HS-5 (cell line): ENCODE results near the gene SMTN.
"Not testable (repeated sequence)": the region's sequence is repeated elsewhere in the genome, so short reads cannot be mapped to it uniquely, and the experiment has no call there.

ENCODE experiments used
- DNase-seq: peaks from one replicate; pipeline ENCODE4 v3.0.0-alpha.2; 2012; ENCODE audit warnings: low read depth

Gene SMTN

DNA sequence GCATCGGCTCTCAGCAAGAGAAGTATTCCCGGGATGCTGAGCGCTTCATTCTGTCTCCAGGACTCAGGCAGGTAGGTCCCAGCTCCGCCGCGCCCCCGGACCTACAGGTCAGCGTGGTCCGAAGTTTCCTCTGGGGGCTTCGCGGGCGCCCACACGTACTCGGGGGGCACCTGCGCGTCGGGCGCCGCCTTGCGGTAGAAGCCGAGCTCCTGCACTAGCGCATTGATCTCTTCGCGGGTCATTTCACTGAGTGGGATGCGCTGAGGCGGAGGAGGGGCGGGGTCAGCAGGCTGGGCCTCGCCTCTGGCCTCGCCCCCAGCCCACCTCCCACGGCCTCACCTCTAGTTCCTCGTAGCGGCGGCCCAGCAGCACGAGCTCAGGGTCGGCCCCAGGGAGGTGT is 23.8 kb downstream of the SMTN start:
- DNase-seq = no peak

DNA sequence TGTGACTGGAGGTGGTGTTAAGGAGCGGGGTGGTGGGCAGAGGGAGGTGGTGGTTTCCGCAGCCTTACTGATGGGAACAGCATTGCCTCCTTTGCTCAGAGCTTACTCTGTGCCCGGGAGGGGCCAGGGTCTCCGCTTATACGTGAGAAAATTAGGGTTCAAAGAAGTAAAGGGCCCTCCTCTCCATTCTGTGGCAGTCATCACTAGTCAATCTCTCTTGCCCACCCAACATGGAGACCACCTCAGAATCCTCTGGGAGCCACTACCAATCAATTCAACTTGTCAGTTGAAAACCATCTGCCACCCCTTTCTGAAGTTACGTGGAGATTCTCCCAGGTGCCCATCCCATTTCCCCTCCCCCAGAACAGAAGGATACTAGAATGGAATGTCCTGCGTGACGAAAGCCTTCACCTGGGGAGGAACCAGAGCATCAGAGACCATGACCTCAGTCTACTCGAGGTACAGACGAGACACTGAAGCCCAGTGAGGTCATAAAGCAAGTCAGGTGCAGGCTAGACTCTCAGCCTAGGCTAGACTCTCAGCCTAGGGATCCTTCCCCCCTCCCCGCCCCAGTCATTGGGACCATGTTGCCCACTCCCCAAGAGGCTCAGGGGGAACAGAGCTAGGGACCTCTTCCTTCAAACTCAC is 24.3 kb downstream of the SMTN start:
- DNase-seq = no peak

DNA sequence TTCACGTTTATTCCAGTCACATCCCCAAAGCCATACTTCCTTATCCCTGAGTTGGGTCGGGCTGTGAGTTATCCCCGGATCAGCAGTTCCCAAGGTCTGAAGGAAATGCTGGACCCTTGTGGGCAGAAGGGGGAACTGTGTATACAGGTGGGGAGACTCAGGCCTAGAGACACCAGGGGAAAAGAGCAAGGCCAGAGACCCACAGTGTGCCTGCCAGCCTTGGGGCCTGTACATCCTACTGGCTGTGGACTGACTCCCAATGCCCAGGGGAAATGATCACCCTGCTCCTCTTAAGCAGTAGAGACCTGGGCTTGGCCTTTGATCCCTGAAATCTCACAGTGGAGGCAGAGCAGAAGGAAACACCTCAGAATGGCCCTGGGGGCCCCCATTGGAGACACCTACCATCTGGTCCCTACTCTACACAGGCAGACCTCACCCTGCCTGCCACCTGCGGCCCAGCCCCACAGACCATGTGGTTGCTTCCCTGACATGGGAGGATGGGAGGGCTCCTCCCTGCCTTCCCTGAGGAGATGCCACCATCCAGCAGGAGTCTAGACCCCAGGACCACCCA is 25.0 kb downstream of the SMTN start:
- no peak for DNase-seq

DNA sequence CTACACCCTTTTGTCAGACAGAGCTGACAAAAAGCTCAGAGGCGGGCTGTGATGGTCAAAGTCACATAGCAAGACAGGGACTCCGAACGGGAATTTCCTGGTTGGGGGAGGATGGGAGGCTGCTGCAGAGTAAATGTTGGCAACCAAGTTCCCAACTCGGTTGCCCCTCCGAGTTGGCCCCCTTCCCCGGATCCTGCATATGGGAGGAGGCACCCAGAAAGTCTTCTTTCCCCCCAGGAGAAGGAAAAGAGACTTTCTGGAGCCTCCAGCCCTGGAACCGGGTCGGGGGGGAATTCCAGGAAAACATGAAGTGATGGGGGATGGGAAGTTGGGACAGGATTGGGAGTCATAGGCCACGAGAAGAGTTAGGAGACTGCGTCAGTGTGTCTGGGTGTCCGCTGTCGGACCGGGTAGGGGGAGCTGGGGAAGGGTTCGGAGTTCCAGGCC is 25.6 kb downstream of the SMTN start:
- no peak for DNase-seq

DNA sequence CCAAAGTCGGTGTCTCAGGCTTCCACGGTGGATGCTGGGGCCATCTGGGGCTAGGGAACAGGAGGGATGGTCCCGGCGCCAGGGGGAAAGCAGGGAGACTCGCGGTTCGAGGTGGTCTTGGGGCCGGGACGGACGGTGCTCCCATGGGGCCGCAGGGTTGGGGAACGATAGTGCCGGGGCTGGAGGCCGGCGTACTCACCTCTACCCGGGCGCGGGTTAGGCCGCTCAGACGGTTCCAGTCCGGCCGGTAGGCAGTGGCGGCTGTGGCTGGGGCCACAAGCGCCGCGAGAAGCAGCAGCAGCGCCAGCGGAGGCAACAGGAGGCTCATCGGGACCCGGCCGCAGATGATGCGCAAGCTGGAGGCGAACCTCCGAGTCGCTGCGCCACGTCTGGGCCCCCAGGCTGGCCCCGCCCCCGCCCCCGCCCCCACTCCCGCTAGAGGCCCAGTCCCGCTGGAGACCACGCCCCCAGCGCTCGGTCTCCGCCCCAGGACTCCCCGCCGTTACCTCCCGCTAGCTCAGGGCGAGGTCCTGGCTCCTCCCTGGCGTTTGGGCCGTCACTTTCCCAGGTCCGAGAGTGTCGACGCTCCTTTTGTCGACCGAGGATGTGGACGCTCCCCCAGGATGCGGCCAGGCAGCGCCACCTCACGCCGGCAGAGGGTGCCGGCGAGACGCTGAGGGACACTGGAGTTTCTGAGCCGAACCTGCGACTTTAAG is 26.2 kb downstream of the SMTN start, which contains the start of gene SELENOM:
TSS of gene SELENOM (minus strand) at position 391 of the 716 bp plus-strand sequence. CDS start at position 328, 63 bp downstream.
- peak; percentile 93 for DNase-seq

DNA sequence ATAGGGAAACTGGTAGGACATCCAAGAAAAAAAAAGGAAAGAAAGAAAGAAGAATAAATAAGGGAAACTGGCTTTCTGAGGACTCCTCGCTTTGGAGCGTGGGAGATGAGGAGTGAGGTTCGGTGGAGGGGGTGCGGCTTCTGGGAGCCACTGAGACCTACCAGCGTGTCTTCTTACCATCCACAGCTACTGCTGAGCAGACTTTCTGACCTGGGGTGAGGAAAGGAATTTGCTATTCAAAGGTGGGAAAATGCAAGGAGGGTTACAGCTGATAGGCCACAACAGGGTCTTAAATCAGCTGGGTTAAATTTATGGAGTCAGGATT is 26.7 kb downstream of the SMTN start:
- no peak for DNase-seq

DNA sequence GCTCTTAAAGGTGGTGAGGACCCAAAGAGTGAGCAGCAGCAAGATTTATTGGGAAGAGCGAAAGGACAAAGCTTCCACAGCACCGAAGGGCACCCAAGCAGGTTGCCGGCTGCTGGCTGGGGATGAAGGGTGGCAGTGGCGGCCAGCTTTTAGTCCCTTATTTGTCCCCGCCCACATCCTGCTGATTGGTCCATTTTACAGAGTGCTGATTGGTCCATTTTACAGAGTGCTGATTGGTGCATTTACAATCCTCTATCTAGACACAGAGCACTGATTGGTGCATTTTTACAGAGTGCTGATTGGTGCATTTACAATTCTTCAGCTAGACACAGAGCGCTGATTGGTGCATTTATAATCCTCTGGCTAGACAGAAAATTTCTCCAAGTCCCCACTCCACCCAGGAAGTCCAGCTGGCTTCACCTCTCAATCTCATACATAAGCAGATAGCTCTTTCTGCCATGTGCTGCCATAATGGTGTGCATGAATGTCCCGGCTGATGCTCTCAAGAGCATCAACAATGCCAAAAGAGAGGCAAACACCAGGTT is 31.5 kb downstream of the SMTN start:
- DNase-seq = not testable (repeated sequence)

DNA sequence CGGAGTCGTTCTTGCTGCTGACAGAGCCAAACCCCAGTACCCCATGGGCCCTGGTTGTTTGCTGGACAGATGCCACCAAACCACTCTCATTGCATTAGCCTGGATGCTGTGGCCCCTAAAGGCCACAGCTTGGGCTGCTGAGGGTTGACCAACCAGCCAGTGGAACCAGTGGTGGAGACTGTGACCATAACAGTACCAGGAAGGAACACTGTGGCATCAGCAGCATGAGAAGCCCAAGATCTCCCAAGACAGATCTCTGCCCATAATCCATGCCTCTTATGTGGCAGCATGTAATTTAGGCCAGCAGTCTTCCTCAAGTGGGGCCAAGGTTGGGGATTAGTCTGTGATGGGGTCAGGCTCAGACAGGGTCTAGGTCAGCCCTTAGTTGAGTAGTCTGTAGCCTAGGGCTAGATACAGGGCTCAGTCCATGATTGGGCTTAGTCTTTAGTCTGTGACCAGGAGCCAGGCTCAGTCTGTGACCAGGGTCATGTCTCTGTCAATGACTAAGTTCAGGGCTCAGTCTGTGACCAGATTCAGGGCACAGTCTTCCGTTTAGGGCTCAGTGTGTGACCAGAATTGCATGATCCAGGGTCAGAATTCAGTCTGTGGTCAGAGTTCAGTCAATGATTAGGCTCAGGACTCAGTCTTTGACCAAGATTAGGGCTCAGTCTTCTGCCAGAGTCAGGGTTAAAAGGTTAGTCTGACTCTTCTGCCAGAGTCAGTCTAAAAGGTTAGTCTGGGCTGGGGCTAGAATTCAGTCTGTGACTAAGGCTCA is 37.1 kb downstream of the SMTN start:
- DNase-seq = no peak

DNA sequence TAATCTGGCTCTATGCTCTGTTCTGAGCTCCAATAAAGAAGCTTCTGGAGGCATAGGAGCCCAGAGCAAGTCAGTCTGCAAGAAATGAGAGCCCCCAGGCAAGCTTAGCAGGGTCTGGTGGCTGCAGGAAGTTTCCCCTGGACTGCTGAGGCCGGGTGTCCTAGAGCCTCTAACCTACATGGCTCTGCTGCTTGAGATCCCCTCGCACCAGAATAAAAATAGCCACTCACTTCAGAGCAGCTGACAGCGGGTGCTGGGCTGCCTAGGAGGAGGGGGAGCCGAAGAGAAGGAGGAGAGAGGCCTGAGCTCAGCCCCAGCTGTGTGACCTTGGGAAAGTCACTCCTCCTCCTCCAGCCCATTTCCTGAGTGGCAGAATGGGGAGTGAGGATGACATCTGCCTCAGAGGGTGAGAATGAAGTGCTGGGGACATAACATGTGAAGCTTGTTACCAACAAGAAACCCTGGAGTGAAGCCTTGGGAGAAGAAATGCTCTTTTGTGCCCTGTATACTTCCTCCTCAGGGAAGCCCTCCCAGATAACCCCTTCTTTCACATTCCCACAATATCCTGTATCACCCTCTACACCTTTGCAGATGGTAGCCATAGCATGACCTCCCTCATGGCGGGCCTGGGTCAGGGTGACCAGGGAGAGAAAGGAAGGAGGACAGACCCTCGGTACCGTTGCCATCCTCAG is 38.1 kb downstream of the SMTN start:
- DNase-seq = no peak

DNA sequence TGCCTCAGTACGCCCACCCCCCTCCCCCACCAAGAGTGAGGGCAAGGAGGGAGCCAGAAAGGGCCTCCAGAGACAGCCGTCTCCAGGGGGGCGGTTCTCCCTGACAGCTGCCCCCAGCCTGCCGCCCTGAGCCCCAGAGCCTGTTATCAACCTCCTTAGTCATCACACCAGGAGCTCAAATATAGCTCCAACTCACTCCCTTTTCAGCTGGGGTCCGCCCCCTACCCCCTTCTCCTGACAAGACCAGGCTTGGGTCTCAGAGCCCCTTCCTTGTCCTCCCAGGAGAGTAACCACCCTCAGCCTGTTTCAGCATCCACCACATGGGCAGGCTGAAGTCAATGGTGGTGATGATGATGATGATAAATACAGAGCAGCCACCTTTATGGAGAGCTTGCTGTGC is 39.1 kb downstream of the SMTN start:
- DNase-seq = no peak

DNA sequence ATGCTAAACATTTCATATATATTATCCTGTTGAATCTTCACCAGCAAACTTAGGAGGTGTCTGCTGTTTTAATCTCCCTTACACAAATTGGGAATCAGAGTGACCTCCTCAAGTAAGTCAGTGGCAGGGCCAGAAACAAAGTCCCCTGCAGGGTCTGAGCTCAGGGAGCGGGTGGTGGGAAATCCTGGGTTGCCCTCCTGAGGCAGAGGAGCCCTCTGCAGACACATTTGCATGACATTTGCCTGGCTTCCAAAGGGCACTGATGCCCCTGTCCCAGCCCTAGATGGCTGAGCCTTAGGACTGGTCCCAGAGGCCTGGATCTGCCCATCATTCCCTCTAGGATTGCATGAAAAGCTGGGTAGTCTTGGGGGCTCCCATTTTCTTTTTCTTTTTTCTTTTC is 39.5 kb downstream of the SMTN start:
- DNase-seq = no peak

DNA sequence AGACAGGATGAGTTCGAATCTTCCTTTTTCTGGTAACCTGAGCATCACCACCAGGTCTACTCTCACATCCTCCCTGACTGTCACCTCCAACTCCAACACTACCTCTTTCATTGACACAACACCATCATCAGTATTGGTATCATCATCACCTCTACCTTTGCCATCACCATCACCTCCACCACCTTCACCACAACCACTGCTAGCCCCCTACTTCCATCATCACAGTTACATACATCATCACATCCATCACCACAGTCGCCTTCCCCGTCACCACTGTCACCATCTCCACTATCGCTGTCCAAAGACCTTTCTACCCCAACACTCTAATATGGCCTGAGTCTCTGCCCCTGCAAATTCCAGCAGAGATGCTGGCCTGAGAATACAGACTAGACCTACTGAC is 40.3 kb downstream of the SMTN start:
- no peak for DNase-seq

DNA sequence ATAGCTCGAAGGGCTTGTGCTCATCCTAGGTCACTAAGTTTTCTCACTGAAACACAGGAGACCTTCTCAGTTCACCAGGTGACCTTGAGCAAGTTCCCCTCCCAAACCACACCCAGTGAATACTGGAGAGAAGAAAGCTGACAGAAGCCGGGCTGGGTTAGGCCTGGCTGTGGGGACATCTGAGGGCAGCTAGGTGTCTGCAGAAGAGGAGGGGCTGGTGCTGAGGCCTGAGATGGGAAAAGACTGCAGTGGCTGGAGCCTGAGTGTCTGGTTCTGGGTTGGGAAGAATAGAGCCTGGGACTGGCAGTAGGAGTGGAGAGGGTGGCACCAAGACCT is 41.0 kb downstream of the SMTN start:
- no peak for DNase-seq

DNA sequence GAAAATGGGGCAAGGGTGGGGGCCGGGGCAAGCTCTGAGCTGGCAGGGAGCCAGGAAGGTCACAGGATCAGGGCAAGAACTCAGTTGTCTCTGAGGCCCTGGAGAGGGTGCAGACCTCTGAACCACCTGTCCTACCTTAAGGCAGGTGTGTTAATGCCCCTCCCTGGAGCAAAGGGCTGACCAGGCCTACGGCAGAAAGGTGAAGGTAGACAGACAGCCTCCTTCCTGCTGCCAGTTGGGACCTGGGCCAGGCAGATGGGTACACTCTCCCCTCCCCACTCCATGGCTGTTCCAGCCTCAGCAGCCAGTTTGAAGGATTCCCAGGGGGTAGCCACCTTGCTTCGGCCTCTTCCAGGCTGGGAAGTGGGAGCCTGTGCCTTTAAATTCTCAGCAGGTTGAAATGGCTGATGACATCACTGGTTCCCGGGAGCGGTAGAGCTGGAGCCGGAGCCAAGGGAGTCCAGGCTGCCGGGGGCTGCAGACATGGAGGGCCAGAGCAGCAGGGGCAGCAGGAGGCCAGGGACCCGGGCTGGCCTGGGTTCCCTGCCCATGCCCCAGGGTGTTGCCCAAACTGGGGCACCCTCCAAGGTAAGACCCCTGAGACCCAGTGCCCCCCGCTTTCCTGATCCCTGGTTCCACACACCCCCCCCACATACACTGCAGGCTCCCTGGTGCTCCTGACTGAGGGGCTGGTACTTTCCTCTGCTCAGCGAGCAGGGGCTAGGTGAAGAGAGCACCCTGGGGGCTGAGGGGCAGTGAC is 41.6 kb downstream of the SMTN start, which contains the start of gene INPP5J:
TSS of gene INPP5J (plus strand) at position 435 of the 760 bp plus-strand sequence. CDS start at position 484, 49 bp downstream.
- no peak for DNase-seq

DNA sequence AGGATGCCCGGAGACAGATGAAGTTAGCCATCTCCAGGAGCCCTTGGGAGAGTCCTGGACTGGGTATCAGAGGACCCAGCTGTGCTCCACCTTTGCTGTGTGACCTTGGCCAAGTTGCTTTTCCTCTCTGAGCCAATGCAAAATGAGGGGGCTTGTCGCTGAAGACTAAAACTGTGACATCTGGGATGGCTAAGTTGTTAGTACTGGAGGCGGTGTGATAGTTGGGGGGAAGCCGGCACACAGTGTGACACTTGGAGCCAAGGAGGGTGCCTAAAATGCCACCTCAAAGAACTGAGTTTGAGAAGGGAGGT is 42.1 kb downstream of the SMTN start:
- DNase-seq = no peak

DNA sequence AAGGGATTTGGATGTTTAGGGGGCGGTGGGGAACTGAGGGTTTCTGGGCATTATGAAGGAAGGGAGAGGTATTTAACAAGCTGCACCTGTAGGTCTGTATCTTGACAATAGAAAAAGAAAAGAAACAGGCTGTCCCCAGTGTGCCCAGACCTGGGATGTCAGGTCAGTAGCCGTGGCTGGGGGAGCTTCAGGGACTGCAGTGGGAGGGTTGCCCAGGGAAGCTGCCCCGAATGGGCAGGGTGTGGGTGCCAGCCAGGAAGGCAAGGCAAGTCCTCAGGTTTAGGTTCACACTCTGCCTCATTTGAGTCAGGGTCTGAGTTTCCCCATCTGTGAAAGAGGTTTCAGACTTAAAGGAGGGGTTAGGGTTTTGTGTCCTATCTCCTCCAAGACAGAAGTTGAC is 43.2 kb downstream of the SMTN start:
- DNase-seq = no peak

DNA sequence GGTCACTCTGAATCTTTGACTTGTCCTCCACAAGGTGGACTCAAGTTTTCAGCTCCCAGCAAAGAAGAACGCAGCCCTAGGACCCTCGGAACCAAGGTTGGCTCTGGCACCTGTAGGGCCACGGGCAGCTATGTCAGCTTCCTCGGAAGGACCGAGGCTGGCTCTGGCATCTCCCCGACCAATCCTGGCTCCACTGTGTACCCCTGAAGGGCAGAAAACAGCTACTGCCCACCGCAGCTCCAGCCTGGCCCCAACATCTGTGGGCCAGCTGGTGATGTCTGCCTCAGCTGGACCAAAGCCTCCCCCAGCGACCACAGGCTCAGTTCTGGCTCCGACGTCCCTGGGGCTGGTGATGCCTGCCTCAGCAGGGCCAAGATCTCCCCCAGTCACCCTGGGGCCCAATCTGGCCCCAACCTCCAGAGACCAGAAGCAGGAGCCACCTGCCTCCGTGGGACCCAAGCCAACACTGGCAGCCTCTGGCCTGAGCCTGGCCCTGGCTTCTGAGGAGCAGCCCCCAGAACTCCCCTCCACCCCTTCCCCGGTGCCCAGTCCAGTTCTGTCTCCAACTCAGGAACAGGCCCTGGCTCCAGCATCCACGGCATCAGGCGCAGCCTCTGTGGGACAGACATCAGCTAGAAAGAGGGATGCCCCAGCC is 43.8 kb downstream of the SMTN start:
- no peak for DNase-seq

DNA sequence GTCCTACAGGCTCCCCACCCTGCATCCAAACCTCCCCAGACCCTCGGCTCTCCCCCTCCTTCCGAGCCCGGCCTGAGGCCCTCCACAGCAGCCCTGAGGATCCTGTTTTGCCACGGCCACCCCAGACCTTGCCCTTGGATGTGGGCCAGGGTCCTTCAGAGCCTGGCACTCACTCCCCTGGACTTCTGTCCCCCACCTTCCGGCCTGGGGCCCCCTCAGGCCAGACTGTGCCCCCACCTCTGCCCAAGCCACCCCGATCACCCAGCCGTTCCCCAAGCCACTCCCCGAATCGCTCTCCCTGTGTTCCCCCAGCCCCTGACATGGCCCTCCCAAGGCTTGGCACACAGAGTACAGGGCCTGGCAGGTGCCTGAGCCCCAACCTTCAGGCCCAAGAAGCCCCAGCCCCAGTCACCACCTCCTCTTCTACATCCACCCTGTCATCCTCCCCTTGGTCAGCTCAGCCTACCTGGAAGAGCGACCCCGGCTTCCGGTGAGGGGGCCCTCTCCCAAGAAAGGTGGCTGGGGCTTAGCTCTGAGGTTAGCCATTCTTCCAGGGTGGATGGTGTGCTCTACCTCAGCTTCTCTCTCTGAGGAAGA is 44.5 kb downstream of the SMTN start:
- DNase-seq = no peak

DNA sequence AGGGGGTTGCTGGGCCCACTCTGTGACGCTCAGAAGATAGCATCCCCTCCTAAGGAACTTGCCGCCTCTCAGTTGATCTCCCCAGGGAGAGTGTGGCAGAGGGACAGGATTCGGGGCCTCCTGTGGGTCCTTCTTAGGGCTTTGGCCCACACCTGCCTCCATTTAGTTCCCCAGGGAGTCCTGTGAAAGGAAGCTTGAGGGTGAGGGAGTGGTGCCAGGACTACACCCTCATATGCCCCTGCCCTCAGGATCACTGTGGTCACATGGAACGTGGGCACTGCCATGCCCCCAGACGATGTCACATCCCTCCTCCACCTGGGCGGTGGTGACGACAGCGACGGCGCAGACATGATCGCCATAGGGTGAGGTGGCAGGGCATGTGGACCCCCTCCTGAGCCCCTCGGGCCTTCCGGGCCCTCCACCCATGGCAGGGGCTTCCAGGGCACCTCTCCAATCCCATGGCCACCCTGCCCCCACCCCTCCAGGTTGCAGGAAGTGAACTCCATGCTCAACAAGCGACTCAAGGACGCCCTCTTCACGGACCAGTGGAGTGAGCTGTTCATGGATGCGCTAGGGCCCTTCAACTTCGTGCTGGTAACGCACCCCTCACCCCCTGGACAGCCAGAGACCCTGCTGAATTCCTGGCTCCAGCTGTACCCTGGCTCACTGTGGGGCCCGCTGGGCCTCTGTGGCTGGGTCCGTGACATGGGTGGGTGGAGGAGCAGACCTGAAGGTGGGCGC is 45.2 kb downstream of the SMTN start:
- DNase-seq = no peak

DNA sequence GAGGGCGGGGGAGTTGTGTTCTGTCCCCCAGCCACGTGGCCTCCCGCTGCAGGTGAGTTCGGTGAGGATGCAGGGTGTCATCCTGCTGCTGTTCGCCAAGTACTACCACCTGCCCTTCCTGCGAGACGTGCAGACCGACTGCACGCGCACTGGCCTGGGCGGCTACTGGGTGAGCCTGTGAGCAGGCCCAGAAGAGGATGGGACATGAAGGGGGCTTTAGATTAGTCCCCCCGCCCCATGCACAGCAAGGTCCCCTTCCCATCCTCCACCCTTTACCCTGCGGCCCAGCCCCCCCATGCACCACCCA is 45.7 kb downstream of the SMTN start:
- DNase-seq = no peak
